HL-60/S4 treated with phorbol 12-myristate 13-acetate at 8.2 ng/mL for 4 days and 3 days (cell line): ENCODE results near the gene RNF149.
"Not testable (repeated sequence)": the region's sequence is repeated elsewhere in the genome, so short reads cannot be mapped to it uniquely, and the experiment has no call there.

ENCODE experiments used
- in situ Hi-C: fragments of 300-500 bp; cut with MboI; formaldehyde crosslinking; loops from 2 replicates; pipeline ENCODE4 v1.15.0; 2022; ENCODE audit warnings: low sequenced_read_pairs

Gene RNF149

DNA sequence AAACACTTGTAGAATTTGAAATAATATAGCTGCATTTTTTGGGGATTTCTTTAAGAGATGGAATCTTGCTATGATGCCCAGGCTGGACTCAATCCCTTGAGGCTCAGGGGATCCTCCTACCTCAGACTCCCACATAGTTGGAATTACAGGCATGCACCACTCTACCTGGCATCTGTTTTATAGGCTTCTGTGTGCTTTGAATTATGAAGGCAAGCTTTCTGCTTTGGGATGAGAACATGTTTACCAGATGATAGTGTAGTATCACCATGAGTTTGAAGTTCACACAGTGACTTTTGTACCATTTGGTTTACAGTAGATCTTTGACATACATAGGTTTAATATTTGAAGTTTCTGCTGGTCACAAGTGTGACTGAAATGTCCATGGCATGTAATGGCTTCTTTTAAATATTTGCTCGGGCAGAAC lies 45.1 kb downstream of the RNF149 start:
- in situ Hi-C loops = no loop called here

DNA sequence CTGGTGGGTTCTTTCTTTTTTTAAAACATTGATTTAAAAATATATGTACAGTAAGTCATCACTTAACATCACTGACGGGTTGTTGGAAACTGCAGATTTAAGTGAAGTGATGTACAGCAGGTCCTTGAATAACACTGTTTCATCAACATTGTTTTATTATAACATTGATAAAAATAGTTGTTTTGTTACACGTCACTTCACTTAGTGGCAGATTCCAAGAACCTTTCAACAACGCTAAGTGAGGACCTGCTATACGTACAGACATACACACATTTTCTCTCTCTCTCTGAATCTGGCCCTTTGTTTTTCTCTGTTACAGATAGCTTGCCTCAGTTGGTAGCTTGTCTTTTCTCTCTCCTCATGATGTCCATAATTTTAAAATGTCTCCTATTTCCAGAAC lies 46.4 kb downstream of the RNF149 start:
- in situ Hi-C loops = no loop called here

DNA sequence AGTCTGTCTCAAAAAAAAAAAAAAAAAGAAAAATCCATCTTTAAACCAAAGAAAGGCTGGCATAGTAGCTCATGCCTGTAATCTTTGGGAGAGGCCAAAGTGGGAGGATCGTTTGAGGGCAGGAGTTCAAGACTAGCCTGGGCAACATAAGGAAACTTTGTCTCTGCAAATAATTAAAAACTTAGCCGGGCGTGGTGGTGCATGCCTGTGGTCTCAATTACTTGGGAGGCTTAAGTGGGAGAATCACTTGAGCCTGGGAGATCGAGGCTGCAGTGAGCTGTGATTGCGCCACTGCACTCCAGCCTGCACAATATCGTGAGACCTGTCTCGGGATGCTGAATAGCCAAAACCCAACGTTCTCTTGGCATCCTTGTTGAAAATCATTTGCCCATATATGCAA lies 49.7 kb downstream of the RNF149 start:
- in situ Hi-C loops = no loop called here

DNA sequence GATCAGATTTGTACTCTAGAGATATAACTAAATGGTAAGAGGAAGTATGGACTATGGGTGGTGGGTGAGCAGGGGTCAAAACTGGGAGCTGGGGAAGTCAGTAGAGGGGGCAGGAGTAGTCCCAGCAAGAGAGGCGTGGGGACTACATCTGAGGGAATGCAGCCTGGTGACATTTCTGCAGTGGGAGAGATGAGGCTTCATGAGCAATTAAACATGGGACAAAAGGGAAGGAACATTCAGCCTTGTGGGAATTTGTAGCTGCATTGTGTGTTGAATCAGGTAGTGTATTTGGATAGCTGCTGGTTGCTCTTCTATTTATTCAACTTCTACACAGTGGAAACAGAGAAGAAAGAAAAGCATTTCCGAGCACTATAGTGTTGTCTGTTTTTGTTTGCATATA lies 52.2 kb downstream of the RNF149 start:
- in situ Hi-C loops = no loop called here

DNA sequence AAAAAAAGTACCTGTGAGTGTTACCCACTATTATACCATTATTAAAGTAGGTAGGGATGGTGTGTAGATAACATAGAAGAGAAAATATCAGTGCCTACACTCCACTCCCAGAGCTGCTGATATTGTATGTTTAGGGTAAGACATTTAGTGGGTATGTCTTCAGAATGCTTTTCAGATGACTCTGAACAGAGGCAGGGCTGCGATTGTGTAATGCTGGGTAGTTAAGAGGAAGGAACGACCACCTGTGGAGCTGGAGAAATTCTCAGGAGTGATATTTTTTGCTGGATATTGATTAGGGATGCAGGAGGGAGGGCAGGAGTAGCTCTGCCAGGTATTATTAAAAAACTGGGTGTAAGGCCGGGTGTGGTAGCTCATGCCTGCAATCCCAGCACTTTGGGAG lies 53.0 kb downstream of the RNF149 start:
- in situ Hi-C loops = no loop called here

DNA sequence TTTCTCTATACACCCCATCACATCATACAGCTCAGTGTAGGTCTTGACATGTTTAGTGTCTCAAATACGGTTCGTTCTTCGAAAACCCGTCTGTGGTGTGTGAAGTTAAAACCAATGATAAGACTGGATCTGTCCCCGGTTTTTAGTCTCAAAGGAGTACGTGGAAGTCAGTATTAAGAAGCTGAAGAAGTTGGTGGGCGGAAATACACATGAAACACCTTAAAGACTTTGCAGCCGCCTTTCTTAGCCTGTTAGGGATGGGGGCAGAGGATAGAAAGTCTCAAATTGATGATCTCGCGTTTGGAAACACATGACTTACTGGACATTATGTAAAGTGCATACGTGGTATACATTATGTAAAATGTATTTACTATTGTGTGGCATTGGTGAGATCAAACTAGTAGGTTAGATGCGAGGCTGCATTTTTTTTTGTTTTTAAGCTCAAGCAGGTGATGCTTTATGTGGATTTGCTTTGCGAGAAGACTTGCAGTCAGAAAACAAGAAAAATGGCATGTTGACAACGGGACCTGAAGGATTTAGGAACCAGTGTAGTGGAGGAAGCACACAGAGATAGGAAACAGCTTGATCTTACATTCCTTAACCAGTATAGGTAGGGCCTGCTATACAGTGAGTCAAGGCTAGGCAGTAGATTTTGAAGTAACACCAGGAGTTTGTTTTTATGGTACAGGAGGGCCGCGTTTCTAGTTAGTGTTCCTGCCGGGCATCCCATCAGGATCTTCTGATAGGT lies 54.6 kb downstream of the RNF149 start:
- in situ Hi-C loops = no loop called here

DNA sequence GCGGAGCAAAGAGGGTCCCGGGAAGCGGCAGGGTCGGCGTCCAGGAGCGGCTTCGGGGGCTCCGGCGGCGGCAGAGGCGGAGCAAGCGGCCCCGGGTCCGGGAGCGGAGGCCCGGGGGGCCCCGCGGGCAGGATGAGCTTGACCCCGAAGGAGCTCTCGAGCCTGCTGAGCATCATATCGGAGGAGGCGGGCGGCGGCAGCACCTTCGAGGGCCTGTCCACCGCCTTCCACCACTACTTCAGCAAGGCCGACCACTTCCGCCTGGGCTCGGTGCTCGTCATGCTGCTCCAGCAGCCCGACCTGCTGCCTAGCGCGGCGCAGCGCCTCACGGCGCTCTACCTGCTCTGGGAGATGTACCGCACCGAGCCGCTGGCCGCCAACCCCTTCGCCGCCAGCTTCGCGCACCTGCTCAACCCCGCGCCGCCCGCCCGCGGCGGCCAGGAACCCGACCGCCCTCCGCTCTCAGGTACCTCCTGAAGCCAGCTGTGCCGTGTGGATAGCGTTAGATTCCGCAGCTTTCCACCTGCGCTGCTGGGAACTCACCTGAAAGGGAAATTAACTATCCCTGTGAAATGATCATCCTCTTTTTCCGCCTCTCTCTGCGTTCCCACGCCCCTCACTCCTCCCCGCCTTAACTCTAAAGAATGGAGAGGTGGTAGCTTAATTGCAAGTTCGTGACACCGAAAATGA lies 55.3 kb downstream of the RNF149 start:
- in situ Hi-C loops = no loop called here

DNA sequence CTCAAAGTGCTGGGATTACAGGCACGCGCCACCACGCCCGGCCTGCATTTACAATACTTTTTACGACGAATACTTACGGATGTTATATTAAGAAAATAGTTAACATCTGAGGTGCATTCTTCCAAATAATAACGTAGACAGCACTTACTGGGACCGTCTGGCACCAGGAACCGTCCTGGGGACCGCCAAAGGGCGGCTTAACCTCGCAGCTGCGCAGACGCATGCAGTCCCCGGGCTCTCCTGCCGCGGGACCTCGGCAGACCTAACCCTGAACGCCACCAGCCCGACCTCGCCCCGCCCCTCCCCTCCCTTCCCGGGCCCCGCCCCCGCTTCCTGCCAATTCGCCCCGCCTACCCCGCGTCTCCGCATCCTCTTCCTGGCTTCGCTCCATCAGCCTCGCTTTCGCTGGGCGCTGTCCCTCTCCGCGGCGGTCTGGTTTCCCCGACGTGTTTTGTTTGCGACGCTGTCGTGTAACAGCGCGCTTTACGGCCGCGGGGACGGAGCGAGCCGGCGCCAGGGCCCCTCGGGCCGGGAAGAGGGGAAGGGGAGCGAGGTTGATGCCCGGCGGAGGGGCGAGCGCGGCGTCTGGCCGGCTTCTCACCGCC lies 56.0 kb downstream of the RNF149 start, which contains the start of gene CNOT11:
CNOT11 (plus strand) TSS at position 479 of the 605 bp plus-strand sequence; CDS start at position 558, 79 bp downstream.
- in situ Hi-C loops = no loop called here

DNA sequence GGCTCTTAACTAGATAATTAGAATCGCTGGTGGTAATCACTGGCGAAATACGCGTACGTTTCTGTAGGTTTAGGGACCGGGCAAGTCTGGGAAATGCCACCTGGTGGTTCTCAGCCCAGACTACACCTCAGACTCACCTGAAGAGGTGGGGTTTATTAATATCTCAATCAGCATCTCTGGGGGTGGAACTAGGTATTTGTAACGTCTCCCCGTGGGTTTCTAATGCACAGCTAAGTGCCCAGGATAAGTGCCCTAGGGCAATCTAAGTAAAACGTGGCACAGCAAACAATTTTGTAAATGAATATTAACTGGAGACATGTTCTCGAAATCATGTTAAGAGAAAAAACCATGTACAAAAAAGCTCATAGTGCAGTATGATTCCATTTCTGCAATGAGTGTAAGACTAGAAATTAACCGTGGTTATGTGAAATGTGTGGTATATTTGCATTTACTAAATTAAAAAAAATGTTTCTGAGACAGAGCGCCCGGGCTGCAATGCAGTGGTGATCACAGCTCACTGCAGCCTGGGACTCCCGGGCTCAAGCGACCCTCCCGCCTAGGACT lies 56.6 kb downstream of the RNF149 start:
- in situ Hi-C loops = no loop called here

DNA sequence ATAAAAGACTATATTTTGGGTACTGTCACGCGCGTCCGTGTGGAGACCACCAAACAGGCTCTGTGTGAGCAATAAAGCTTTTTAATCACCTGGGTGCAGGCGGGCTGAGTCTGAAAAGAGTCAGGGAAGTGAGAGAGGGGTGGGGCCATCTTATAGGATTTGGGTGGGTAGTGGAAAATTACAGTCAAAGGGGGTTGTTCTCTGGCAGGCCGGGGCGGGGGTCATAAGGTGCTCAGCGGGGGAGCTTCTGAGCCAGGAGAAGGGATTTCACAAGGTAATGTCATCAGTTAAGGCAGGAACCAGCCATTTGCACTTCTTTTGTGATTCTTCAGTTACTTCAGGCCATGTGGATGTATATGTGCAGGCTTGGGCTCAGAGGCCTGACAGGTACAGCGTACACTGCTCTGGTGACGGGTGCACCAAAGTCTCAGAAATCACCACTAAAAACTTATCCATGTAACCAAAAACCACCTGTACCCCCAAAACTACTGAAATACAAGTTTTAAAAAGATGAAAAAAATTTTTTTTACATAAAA lies 57.2 kb downstream of the RNF149 start:
- in situ Hi-C loops = not testable (repeated sequence)

DNA sequence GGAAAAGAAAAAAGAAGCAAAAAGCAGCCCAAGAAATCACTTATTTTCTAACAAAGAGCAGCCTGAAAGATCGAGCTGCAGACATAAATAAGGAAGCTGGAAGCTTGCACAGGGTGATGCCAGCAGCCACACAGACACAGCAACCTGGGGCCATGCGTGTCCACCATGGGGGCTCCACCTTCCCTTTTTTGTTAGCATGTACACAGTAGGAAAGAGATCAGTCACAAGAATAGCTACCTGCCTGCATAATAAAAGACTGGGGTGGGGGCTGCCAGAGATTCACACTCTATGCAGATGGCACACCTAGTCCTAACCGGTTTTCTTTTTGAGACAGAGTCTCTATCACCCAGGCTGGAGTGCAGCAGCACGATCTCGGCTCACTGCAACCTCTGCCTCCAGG lies 58.7 kb downstream of the RNF149 start:
- in situ Hi-C loops = no loop called here

DNA sequence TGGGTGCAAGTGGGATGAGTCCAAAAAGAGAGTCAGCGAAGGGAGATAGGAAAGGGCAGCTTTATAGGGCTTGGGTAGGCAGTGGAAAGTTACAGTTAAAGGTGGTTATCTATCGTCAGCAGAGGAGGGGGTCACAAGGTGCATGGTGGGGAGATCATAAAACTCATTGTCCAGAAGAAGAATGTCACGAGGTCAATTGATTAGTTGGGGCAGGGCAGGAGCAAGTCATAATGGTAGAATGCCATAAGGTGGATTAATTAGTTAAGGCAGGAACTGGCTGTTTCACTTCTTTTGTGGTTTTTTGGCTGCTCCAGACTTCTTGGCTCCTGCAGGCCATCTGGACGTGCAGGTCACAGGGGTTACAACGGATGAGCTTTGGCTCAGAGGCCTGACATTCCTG lies 59.7 kb downstream of the RNF149 start:
- in situ Hi-C loops = not testable (repeated sequence)

DNA sequence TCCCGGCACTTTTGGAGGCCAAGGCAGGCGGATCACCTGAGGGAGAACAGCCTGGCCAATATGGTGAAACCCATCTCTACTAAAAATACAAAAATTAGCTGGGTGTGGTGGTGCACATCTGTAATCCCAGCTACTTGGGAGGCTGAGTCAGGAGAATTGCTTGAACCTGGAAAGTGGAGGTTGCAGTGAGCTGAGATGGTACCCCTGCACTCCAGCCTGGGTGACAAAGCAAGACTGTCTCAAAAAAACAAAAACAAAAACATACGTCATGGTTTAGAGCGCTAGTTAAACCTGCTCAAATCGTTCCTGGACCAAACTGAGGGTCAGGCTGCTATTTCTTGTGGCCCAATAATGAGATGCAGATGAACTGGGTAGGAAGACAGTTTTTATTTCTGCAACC lies 63.0 kb downstream of the RNF149 start:
- in situ Hi-C loops = not testable (repeated sequence)

DNA sequence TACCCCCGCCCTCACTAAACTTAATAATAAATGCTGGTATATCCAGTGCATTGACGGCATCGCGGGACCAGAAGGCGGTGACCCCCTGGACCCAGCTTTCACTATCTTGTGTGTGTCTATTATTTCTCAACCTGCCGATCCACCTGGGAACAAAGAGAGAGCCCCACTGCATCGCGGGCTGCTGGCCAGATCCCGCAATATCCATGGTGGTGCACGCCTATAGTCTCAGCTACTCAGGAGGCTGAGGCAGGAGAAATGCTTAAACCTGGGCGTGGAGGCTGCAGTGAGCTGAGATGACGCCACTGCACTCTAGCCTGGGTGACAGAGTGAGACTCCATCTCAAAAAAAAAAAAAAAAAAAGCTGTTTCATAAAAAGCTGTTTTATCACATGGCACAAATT lies 63.6 kb downstream of the RNF149 start:
- in situ Hi-C loops = not testable (repeated sequence)

DNA sequence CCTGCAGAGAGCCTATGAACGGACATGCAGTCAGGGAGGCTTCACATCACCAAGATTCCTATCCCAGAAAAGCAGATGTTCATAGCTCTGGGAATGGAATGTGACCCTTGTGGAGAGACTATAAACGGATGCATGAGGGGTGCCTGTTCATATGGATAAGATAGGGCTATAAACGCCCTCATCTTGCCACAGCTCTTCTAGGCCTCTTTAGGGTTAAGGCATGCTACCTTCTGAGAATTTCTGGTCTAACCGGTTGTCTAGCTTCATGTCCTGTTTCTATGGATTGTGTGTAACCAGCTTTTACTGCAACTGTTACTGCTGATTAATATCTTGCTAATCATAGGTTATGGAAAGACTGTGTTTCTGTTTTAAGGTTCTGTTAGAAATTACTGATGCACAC lies 64.1 kb downstream of the RNF149 start:
- in situ Hi-C loops = not testable (repeated sequence)

DNA sequence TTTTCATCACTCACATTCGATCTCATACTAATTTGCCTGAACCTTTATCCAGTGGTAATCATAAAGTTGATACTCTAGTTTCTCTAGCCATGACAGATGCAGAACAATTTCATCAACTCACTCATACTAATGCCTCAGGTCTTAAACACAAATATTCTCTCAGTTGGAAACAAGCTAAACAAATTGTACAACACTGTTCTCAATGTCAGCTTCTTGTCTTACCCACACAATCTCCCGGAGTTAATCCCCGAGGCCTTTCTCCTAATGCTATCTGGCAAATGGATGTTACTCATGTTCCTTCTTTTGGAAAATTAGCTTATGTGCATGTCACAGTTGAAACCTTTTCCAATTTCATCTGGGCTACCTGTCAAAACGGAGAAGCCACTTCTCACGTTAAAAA lies 67.3 kb downstream of the RNF149 start:
- in situ Hi-C loops = no loop called here

DNA sequence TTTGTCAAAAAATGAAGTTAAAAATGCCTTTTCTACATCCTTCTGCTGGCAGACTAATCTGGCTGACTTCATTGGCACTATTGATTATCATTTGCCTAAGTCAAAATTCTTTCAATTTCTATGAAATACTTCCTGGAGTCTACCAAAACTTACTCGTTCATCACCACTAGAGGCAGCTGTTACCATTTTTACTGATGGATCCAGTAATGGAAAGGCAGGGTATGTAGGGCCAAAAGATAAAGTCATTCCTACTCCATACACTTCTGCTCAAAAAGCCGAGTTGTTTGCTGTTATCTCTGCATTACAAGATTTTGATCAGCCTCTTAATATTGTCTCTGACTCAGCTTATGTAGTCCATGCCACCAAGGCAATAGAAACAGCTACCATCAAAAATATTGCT lies 67.8 kb downstream of the RNF149 start:
- in situ Hi-C loops = not testable (repeated sequence)

DNA sequence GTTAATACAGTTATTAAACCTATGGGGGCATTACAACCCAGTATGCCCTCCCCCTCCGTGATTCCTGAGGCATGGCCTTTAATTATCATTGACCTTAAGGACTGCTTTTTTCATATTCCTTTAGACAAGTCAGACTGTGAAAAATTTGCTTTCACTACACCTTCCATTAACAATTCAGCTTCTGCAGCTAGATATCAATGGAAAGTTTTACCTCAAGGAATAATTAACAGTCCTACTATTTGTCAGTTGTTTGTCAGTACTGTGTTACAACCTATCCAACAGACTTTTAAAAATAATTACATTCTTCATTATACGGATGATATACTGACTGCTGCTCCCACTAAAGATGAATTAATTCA lies 68.8 kb downstream of the RNF149 start:
- in situ Hi-C loops = not testable (repeated sequence)

DNA sequence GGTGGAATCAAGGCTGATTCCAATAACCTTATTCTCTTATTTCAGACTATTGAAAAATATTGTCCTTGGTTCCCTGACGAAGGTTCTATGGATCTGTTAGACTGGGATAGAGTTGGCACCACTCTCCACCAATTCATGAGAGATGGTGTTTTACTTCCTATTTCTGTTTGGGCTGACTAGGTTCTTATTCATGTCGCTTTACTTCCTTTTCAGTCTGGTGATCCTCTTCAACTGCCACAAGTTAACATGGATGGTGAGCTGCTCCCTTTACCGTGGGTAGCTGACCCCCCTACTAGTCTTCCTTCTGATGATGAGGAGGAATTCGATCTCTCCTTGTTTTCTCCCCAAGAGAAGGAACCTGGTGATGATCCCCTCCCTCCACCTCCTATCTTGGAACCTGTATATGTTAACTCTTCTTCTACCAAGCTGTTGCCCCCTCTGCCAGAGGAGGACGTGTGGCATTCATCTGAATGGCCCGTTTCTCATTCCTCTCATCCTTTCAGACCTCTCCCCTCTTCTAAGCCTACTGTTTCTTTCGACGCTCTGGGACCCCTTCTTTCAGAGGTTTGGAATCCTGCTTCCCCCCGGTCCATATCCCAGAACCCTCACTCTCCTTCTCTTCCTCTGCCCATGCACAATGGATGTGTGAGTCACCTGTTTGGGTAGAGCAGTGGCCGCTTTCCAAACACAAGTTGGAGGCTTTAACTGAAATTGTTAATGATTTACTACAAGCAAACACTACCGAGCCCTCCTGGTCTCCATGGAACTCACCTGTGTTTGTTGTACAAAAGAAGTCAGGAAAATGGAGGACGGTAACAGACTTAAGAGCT lies 69.4 kb downstream of the RNF149 start:
- in situ Hi-C loops = no loop called here

DNA sequence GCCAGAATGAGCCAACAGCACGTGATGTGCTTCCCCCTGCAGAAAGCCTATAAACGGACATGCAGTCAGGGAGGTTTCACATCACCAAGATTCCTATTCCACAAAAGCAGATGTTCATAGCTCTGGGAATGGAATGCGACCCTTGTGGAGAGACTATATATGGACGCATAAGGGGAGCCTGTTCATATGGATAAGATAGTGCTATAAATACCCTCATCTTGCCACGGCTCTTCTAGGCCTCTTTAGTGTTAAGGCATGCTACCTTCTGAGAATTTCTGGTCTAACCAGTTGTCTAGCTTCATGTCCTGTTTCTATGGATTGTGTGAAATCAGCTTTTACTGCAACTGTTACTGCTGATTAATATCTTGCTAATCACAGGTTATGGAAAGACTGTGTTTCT lies 70.6 kb downstream of the RNF149 start:
- in situ Hi-C loops = not testable (repeated sequence)

DNA sequence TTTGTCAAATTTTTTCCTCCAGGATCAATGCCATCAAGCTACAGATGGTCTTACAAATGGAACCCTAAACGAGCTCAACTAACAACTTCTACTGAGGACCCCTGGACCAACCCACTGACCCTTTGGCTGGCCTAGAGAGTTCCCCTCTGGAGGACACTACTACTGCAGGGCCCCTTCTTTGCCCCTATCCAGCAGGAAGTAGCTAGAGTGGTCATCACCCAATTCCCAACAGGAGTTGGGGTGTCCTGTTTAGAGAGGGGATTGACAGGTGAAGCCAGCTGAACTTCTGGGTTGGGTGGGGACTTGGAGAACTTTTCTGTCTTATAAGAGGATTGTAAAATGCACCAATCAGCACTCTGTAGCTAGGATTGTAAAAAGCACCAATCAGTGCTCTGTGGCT lies 72.5 kb downstream of the RNF149 start:
- in situ Hi-C loops = not testable (repeated sequence)
